Measurements from ENCODE around the gene STK26.

GRCh38 chrX:132023896-132024386 lies 839 bp downstream of the STK26 start:
- TF ChIP-seq POLR2AphosphoS5 (IDR thresholded peaks at IDR 0.05; ENCODE audit: insufficient read depth, low read depth, low read length) = no peak
- TF ChIP-seq CTCF (IDR thresholded peaks at IDR 0.05; ENCODE audit: extremely low read depth in 1 of 2, insufficient read depth in 1 of 2, low read depth in 1 of 2, low read length in 2 of 2) = no peak
- no peak for TF ChIP-seq EZH2 (IDR thresholded peaks at IDR 0.05; ENCODE audit: borderline replicate concordance, low read depth, low read length, severe bottlenecking)
- TF ChIP-seq MAX (IDR thresholded peaks at IDR 0.05; ENCODE audit: insufficient read depth, insufficient read length) = no peak
- TF ChIP-seq POLR2A (IDR thresholded peaks at IDR 0.05; ENCODE audit: low read depth, low read length) = no peak
- no peak for TF ChIP-seq GATA2 (IDR thresholded peaks at IDR 0.05; ENCODE audit: insufficient read depth, insufficient read length, low read depth, low read length)
- no peak for TF ChIP-seq MYC (IDR thresholded peaks at IDR 0.05; ENCODE audit: low read depth, low read length)
- no peak for TF ChIP-seq FOS (IDR thresholded peaks at IDR 0.05; ENCODE audit: borderline replicate concordance, insufficient read depth, low read length)
- no peak for TF ChIP-seq JUN (IDR thresholded peaks at IDR 0.05; ENCODE audit: borderline replicate concordance, insufficient read depth, insufficient read length, low read depth)

Data from endothelial cell of umbilical vein (primary cell).